NOMO-1 treated with DMSO at 0.1 percent for 48 hours (cell line): ENCODE measurements around the gene RIPK4.
"Not testable (repeated sequence)": the region's sequence is repeated elsewhere in the genome, so short reads cannot be mapped to it uniquely, and the experiment has no call there.

ENCODE experiments used
- DNase-seq: peaks from one replicate; lab custom pipeline; 2025; ENCODE audit not compliant: unreplicated experiment; lab: John Stamatoyannopoulos, UW

RIPK4 gene

GRCh38 chr21:41698071-41698470, 68.8 kb downstream of the RIPK4 start:
- DNase-seq: no peak

DNA sequence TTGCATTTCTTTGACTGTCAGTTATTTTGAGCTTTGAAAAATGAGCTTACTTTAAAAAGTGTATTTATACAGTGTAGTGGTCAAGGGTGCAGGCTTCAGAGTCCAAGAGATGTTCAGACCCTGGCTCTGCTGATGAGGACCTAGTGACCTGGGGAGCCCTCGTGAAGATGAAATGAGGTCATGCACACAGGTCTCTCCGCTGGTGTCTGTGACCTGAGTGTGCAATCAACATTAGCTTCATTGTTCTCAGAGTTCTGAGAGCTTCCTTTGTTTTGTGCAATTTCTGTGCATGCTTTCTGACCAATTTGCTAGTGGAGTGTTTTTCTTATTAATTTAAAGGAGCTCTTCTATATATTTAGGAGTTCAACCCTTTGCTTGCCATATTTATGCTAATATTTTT, 71.3 kb downstream of the RIPK4 start:
- DNase-seq: no peak

DNA sequence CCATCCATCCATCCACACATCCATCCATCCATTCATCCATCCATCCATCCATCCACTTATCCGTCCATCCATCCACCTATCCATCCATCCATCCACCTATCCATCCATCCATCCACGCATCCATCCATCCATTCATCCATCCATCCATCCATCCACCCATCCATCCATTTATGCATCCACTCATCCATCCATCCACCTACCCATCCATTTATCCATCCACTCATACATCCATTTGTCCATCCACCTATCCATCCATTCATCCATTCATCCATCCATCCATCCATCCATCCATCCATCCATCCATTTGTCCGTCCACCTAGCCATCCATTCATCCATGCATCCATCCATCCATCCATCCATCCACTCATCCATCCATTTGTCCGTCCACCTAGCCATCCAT, 72.8 kb downstream of the RIPK4 start:
- not testable (repeated sequence) for DNase-seq

- DNase-seq: no peak
Measured at GRCh38 chr21:41692185-41692565, 74.7 kb downstream of the RIPK4 start.

DNA sequence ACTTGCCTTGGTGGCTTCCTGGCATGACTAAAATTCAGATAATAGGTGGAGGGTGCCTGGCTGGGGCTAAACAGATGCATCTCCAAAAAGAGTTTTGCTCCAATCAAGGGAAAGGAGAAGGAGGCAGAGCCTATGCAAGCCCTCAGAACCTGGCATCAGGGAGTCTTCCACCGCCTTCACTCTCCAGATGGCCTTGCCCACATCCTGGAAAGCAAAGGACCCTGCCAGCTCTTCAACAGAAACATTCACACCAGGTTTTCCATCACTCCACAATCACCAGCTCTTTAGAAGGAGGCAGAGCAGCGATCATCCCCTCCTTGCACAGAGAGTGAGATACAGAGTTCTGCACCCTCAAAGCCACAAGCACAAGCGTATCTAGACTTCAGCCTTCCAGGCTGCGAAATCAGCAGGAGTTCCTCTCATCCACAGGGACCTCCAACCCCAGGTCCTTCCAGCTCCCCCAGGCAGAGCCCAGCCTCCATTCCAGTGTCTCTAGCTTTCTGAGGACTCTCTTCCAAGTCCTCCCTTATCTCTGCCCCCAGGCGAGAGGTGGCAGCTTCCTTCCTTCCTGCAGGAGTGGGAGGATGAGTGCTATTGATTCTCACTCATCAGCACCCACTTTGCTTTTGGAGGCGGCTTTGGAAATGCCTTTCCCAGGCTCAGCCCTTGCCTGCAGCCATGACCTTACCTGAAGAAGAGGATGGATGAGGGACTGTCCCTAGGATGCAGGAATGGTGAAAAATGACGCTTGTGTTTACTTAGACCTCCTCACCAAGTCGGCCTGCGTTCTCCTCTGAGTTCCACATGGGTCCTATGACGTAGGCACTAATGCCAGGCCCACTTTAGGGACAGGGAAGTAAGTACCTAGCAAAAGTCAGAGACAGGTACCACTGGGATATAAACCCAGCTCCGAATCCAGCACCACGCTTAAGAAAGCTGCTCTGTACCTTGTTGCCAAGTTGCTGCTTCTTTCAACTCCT, 75.4 kb downstream of the RIPK4 start:
- DNase-seq: no peak
